H1 (cell line): ENCODE data around the gene PGM2. TPM values are rescaled to one million over a fixed set of nuclear protein-coding genes. Genes with fewer than 3 reads are reported as not detected.

Experiments used
- CTCF ChIA-PET: fragments of 300-600 bp; sonication (Branson Sonifier 250); formaldehyde crosslinking; loops from one replicate; lab custom pipeline; 2021; ENCODE audit not compliant: partially characterized antibody; lab: Charles Lee
- POLR2A ChIA-PET: fragments of 300-600 bp; sonication (Branson Sonifier 250); formaldehyde crosslinking; loops from one replicate; lab custom pipeline; 2021; ENCODE audit warnings: inconsistent platforms; ENCODE audit not compliant: partially characterized antibody; lab: Charles Lee
- DNase-seq, 2 experiments: peaks; one replicate each; pipeline versions ENCODE4 v3.0.0 to v3.0.0-alpha.2; 2010 to 2022; ENCODE audit warnings: low spot score in 2 of 2, low read depth in 1 of 2, mixed read lengths in 1 of 2
- FAIRE-seq: peaks from 2 replicates; lab custom pipeline; 2011; peaks lifted over from hg19 to GRCh38; lab: Jason Lieb, UNC
- H2AFZ ChIP-seq: 2 replicates; pipeline ENCODE4 v1.8.1; 2012; ENCODE audit warnings: low read length, inconsistent platforms
- H2AK5ac ChIP-seq: 2 replicates; pipeline ENCODE4 v1.6.1; 2013; ENCODE audit warnings: low read depth, low read length
- H2BK120ac ChIP-seq: replicated peaks from 2 replicates; pipeline ENCODE3; 2013; ENCODE audit warnings: low read depth, low read length, inconsistent platforms
- H2BK12ac ChIP-seq: 2 replicates; pipeline ENCODE4 v1.6.1; 2013; ENCODE audit warnings: low read depth, low read length
- H2BK15ac ChIP-seq: 2 replicates; pipeline ENCODE4 v1.6.1; 2013; ENCODE audit warnings: low read length
- H2BK20ac ChIP-seq: 2 replicates; pipeline ENCODE4 v1.6.1; 2013; ENCODE audit warnings: low read length
- H2BK5ac ChIP-seq: 2 replicates; pipeline ENCODE4 v1.6.1; 2013; ENCODE audit warnings: low read depth, low read length
- H3K14ac ChIP-seq: 2 replicates; pipeline ENCODE4 v1.6.1; 2013; ENCODE audit warnings: inconsistent platforms; ENCODE audit not compliant: insufficient read length
- H3K18ac ChIP-seq: 2 replicates; pipeline ENCODE4 v1.6.1; 2013; ENCODE audit warnings: low read length; ENCODE audit errors: extremely low read depth
- H3K23ac ChIP-seq: 2 replicates; pipeline ENCODE4 v1.6.1; 2013; ENCODE audit warnings: inconsistent platforms; ENCODE audit not compliant: insufficient read length
- H3K23me2 ChIP-seq: 2 replicates; pipeline ENCODE4 v1.6.1; 2013; ENCODE audit warnings: low read depth, low read length
- H3K27ac ChIP-seq: 2 replicates; pipeline ENCODE4 v1.6.1; 2011; ENCODE audit warnings: low read depth, low read length, inconsistent platforms
- H3K27me3 ChIP-seq, 4 experiments: replicated peaks in 1 of 4; 1 replicate in 1 of 4; 2 replicates in 3 of 4; pipeline versions ENCODE4 v1.6.1 to v1.8.1; 2011 to 2013; ENCODE audit warnings: low read length in 3 of 4, mild to moderate bottlenecking in 3 of 4, inconsistent platforms in 2 of 4, mixed read lengths in 2 of 4, moderate library complexity in 1 of 4; ENCODE audit not compliant: control insufficient read depth in 3 of 4, insufficient read depth in 3 of 4; ENCODE audit errors: extremely low read depth in 1 of 4
- H3K36me3 ChIP-seq, 4 experiments: 2 replicates each; pipeline versions ENCODE4 v1.6.1 to v1.8.1; 2011 to 2013; ENCODE audit warnings: mild to moderate bottlenecking in 4 of 4, low read length in 3 of 4, moderate library complexity in 2 of 4, control low read depth in 1 of 4, inconsistent platforms in 1 of 4; ENCODE audit not compliant: insufficient read depth in 4 of 4, control insufficient read depth in 2 of 4
- H3K4ac ChIP-seq: replicated peaks from 2 replicates; pipeline ENCODE3; 2013; ENCODE audit warnings: low read length, low read depth, mixed read lengths, inconsistent platforms; ENCODE audit not compliant: insufficient read length
- H3K4me1 ChIP-seq, 4 experiments: replicated peaks in 1 of 4; 1 replicate in 1 of 4; 2 replicates in 3 of 4; pipeline versions ENCODE4 v1.6.1 to v1.8.1; 2011 to 2013; ENCODE audit warnings: low read length in 3 of 4, inconsistent platforms in 2 of 4, mixed read lengths in 1 of 4; ENCODE audit not compliant: insufficient read depth in 4 of 4, control insufficient read depth in 3 of 4
- H3K4me2 ChIP-seq, 2 experiments: 2 replicates each; pipeline versions ENCODE4 v1.6.1 to v1.8.1; 2011 to 2013; ENCODE audit warnings: low read depth in 2 of 2, low read length in 2 of 2, control low read depth in 1 of 2, inconsistent platforms in 1 of 2, mild to moderate bottlenecking in 1 of 2; ENCODE audit not compliant: insufficient read depth in 1 of 2
- H3K4me3 ChIP-seq, 4 experiments: fragments of 200-600, 300-600 bp in 1 of 4; sonication (generic), shearing (Covaris generic), sonication (Bioruptor Twin) in 1 of 4; 2 replicates each; pipeline versions ENCODE4 v1.5.1 to v1.8.1; 2011 to 2016; ENCODE audit warnings: low read length in 4 of 4, low read depth in 3 of 4, control low read depth in 2 of 4, inconsistent platforms in 2 of 4, mild to moderate bottlenecking in 2 of 4, mixed read lengths in 1 of 4, moderate library complexity in 1 of 4; ENCODE audit not compliant: insufficient read depth in 2 of 4; ENCODE audit errors: extremely low read depth in 1 of 4
- H3K56ac ChIP-seq: replicated peaks from 2 replicates; pipeline ENCODE3; 2013; ENCODE audit warnings: low read depth, mild to moderate bottlenecking, mixed read lengths, low read length, inconsistent platforms; ENCODE audit not compliant: insufficient read length
- H3K79me1 ChIP-seq: 2 replicates; pipeline ENCODE4 v1.6.1; 2013; ENCODE audit warnings: low read depth, low read length, control low read depth
- H3K79me2 ChIP-seq, 2 experiments: 2 replicates each; pipeline versions ENCODE4 v1.6.1 to v1.8.1; 2012 to 2013; ENCODE audit warnings: low read length in 2 of 2, mild to moderate bottlenecking in 2 of 2, inconsistent platforms in 1 of 2; ENCODE audit not compliant: insufficient read depth in 2 of 2, control insufficient read depth in 1 of 2
- H3K9ac ChIP-seq, 4 experiments: replicated peaks in 1 of 4; 1 replicate in 1 of 4; 2 replicates in 3 of 4; pipeline versions ENCODE4 v1.6.1 to v1.8.1; 2011 to 2013; ENCODE audit warnings: low read depth in 3 of 4, low read length in 3 of 4, control low read depth in 2 of 4, mild to moderate bottlenecking in 2 of 4, moderate library complexity in 2 of 4, inconsistent platforms in 1 of 4; ENCODE audit errors: extremely low read depth in 1 of 4
- H3K9me3 ChIP-seq, 2 experiments: 2 replicates each; pipeline versions ENCODE4 v1.6.1 to v1.8.1; 2012 to 2013; ENCODE audit warnings: mild to moderate bottlenecking in 2 of 2, moderate library complexity in 2 of 2, control low read depth in 1 of 2, inconsistent platforms in 1 of 2, low read depth in 1 of 2, low read length in 1 of 2, mixed read lengths in 1 of 2; ENCODE audit not compliant: insufficient read depth in 2 of 2
- H4K20me1 ChIP-seq, 2 experiments: replicated peaks in 1 of 2; 2 replicates each; pipeline versions ENCODE3 to v1.8.1; 2011 to 2013; ENCODE audit warnings: inconsistent platforms in 2 of 2, low read length in 2 of 2, mild to moderate bottlenecking in 1 of 2; ENCODE audit not compliant: insufficient read depth in 2 of 2, control insufficient read depth in 1 of 2
- H4K5ac ChIP-seq: 2 replicates; pipeline ENCODE4 v1.6.1; 2013; ENCODE audit warnings: low read length, low read depth, mixed read lengths, inconsistent platforms; ENCODE audit not compliant: insufficient read length
- H4K8ac ChIP-seq: 2 replicates; pipeline ENCODE4 v1.8.0; 2013; ENCODE audit warnings: mild to moderate bottlenecking, moderate library complexity, low read length, inconsistent platforms; ENCODE audit not compliant: insufficient read depth; ENCODE audit errors: extremely low read depth
- H4K91ac ChIP-seq: replicated peaks from 2 replicates; pipeline ENCODE3; 2013; ENCODE audit warnings: low read length, mixed read lengths, inconsistent platforms; ENCODE audit not compliant: insufficient read length
- FOSL1 ChIP-seq: IDR thresholded peaks from 2 replicates; pipeline ENCODE4 v1.6.1; 2011; ENCODE audit warnings: mild to moderate bottlenecking, low read depth, low read length, moderate library complexity; ENCODE audit not compliant: insufficient read depth
- RFX5 ChIP-seq: IDR thresholded peaks from 2 replicates; pipeline ENCODE4 v1.6.1; 2011; ENCODE audit warnings: low read depth, low read length, improper control_type of control experiment, borderline replicate concordance
- TEAD4 ChIP-seq: IDR thresholded peaks from 2 replicates; pipeline ENCODE4 v1.6.1; 2012; ENCODE audit warnings: low read depth, low read length, inconsistent platforms, mixed read lengths
- WGBS, 2 experiments: shearing (Covaris generic) in 1 of 2; methylation state at CpG; one replicate each; pipeline versions ENCODE4 v1.1.6 to v1.1.7; 2013 to 2015; ENCODE audit warnings: low lambda C conversion rate in 2 of 2, mixed read lengths in 2 of 2, inconsistent platforms in 1 of 2, low coverage in 1 of 2, missing lambda C conversion rate in 1 of 2; ENCODE audit not compliant: insufficient replicate concordance in 2 of 2, insufficient coverage in 1 of 2, insufficient read length in 1 of 2; ENCODE audit errors: extremely low coverage in 1 of 2, missing lambda C conversion rate in 1 of 2; 5-methylcytosine and 5-hydroxymethylcytosine counted together
- polyA plus RNA-seq, 7 experiments: library from polyadenylated mRNA; depleted of rRNA in 3 of 7; stranded (reverse) in 5 of 7; unstranded in 2 of 7; fragments of >200 nt in 5 of 7; fragments of 200-250 nt in 2 of 7; gene quantifications; 1 replicate in 5 of 7; 2 replicates in 1 of 7; 4 replicates in 1 of 7; pipeline versions ENCODE4 v1.2.1 to v1.2.3, GENCODE V29; 2011 to 2013; ENCODE audit warnings: missing spikeins in 2 of 7, mixed read lengths in 2 of 7
- total RNA-seq: library from RNA; stranded (reverse); fragmentation: NEBNext Ultra II Directional; extraction: Animal tissue kit (Norgen Biotek cat#: 25700); gene quantifications from 2 replicates; pipeline ENCODE4 v1.2.1, GENCODE V29; 2021

Gene PGM2
- total and polyA plus RNA-seq, 2 of the 8 experiments (the other 6 are each of a cell fraction or from before 2014, with no cell fraction given): 7.7 to 38.0 TPM

GRCh38 chr4:37799941-37800554 lies 26.4 kb upstream of the PGM2 start:
- Histone ChIP-seq H3K79me1 (no peaks in the 10 kb centered on the region), H2BK12ac (no peak overlapping the region), H3K4me1 (no peaks in the 10 kb centered on the region), H3K4me2 (no peak overlapping the region), H4K91ac (no peak overlapping the region), H2BK15ac (no peak overlapping the region), H3K9me3 (no peaks in the 10 kb centered on the region), H3K27me3 (no peaks in the 10 kb centered on the region), H2BK120ac (no peak overlapping the region), H3K4me3 (no peak overlapping the region), H3K56ac (no peak overlapping the region), H2BK20ac (no peak overlapping the region), H3K27ac (no peak overlapping the region), H2BK5ac (no peak overlapping the region), H3K4ac (no peak overlapping the region), H2AFZ (no peak overlapping the region), H3K23me2 (no peaks in the 10 kb centered on the region), H3K79me2 (no peaks in the 10 kb centered on the region), H2AK5ac (no peak overlapping the region), H3K18ac (no peak overlapping the region), H3K23ac (no peak overlapping the region), H3K14ac (no peak overlapping the region), H4K5ac (no peak overlapping the region), H4K8ac (no peak overlapping the region), H3K36me3 (no peaks in the 10 kb centered on the region), H4K20me1 (no peaks in the 10 kb centered on the region), H3K9ac (no peak overlapping the region)
- DNase-seq: no peak
- FAIRE-seq: no peak
- ChIA-PET CTCF (interaction anchor here (0.8 to 4.7 kb wide), 9 partner anchors 10 to 365 kb away, joined by 3 to 60 read pairs (median 4); no protein-coding TSS in a partner anchor), POLR2A (no interaction called here)
- WGBS, 2 experiments: 43% methylated on average over 4 of the region's 4 CpGs; no CpG with 5 or more reads in 1 of the 2 experiments
- TF ChIP-seq RFX5 (no peak), TEAD4 (no peak), FOSL1 (no peak)
